Fibroblast of skin of abdomen (primary cell): Measurements from ENCODE around the gene NR1H4. TPM values are rescaled to one million over a fixed set of nuclear protein-coding genes. Genes with fewer than 3 reads are reported as not detected.
"Not testable (repeated sequence)": the region's sequence is repeated elsewhere in the genome, so short reads cannot be mapped to it uniquely, and the experiment has no call there.

Experiments
- DNase-seq: peaks from one replicate; pipeline ENCODE4 v3.0.0-alpha.2; 2013
- polyA plus RNA-seq, 2 experiments: library from polyadenylated mRNA; unstranded; fragments of 120-200 nt; gene quantifications; one replicate each; pipeline ENCODE4 v1.2.1, GENCODE V29; 2013; ENCODE audit not compliant: insufficient read length in 2 of 2

The NR1H4 gene
- polyA plus RNA-seq (2013, experiment 1 of 2; ENCODE audit: insufficient read length) = not detected
- polyA plus RNA-seq (2013, experiment 2 of 2; ENCODE audit: insufficient read length) = not detected

DNA sequence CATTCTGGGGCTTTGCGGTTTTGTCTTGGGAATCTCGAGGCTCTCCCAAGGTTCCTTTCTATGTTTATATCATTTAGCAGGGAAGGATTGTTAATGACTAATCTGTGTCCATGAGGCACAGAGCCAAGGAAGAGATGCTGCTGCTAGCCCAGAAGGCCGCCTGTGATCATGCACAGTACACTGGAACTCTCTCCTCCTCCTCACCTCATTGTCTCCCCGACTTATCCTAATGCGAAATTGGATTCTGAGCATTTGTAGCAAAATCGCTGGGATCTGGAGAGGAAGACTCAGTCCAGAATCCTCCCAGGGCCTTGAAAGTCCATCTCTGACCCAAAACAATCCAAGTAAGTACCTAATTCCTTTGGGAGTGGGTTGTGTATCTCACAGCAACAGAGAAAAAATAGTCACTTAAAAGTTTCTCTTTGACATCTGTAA, at the start of gene NR1H4:
NR1H4 (plus strand) TSS at position 151 of the 435 bp plus-strand sequence. CDS start 19,458 bp downstream, outside the sequence.
- DNase-seq = peak; percentile 13

DNA sequence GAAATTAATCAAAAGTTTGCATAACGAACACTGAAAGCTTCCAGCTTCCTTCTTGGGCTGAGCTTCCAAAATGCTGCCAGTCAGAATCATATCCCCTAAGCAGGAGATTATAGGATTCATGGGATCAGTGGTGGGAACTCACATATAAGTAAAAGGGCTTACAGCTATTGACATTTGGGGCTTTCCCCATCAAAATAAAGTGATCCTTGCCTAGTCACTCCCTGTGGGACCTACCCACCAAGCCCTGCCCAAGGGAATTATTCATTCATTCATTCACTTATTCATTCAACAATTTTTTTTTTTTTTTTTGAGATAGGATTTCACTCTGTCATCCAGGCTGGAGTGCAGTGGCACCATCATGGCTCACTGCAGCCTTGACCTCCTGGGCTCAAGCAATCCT, 47.5 kb upstream of the NR1H4 start:
- no peak for DNase-seq

DNA sequence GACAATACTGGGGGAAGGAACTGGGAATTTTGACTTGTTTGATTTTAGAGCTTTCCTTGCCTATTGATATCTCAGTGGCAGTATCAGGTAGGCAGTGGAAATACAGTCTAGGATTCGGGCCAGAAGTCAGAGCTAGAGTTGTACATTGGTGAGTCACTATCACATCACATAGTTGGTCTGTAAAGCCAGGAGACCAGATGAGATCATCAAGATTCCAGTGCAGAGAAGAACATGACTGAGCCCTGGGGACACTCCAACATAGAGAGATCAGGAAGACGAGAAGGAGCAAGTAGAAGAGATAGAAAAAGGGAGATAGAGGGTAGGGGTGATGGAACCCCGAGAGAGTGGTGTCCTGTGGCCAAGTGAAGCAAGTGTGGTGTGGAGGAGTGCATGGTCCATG, 46.6 kb upstream of the NR1H4 start:
- DNase-seq = peak; percentile 21

DNA sequence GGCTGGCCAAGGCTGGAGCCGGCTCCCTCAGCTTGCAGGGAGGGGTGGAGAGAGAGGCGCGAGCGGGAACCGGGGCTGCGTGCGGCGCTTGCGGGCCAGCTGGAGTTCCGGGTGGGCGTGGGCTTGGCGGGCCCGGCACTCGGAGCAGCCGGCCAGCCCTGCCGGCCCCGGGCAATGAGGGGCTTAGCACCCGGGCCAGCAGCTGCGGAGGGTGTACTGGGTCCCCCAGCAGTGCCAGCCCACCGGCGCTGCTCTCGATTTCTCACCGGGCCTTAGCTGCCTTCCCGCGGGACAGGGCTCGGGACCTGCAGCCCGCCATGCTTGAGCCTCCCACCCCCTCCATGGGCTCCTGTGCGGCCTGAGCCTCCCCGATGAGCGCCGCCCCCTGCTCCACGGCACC, 43.4 kb upstream of the NR1H4 start:
- not testable (repeated sequence) for DNase-seq

DNA sequence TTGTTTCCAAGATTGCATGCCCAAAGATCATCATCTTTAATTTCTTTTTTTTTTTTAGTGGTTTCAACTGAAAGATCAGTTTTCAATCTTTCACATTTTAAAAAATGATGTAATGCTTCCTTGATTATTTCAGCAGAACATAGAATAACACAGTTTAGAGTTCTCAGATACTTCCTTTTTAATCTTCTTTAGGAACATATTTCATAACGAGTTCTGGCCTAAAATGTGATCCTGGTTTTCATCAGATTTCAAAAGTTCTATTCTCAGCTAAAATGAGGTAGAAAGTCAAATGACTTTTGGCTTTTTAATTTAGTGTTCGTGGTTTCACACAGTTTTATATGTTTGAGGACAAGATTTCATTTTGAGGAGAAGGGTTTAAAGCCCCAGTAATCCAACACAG, 40.0 kb upstream of the NR1H4 start:
- DNase-seq = no peak

DNA sequence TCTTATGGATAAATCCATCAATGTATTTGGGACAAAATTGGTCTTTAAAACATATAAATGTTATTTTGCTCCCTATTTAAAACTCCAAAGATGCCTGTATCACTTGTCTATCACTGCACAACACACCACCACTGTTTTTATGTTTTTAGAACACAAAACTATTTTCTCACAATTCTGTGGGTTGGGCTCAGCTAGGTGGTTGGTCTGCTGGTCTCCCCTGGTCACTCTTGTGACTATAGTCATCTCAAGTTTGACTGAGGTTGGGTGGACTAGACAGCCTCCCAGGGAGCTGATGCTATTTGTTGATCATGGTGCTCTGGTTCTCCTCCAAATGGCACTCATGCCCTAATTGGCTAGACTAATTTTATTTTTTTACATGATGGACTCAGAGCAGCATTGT, 39.5 kb upstream of the NR1H4 start:
- no peak for DNase-seq

DNA sequence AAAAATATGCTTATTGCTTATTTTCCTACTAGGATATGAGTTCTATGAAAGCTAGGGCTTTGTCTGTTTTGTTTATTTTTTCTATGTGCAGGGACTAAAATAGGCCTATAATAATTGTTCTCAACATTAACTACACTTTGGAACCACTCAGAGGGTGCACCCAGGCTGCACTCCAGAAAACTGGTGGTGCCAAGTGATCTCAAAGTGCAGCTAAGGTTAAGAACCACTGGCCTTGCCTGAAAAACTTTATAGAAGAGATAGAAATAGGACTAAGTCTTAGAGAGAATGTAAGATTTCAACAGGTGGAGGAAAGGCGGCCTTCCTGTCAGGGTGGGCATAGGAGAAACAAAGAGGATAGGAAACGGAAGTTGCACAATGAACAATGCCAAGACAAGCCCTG, 37.7 kb upstream of the NR1H4 start:
- no peak for DNase-seq

DNA sequence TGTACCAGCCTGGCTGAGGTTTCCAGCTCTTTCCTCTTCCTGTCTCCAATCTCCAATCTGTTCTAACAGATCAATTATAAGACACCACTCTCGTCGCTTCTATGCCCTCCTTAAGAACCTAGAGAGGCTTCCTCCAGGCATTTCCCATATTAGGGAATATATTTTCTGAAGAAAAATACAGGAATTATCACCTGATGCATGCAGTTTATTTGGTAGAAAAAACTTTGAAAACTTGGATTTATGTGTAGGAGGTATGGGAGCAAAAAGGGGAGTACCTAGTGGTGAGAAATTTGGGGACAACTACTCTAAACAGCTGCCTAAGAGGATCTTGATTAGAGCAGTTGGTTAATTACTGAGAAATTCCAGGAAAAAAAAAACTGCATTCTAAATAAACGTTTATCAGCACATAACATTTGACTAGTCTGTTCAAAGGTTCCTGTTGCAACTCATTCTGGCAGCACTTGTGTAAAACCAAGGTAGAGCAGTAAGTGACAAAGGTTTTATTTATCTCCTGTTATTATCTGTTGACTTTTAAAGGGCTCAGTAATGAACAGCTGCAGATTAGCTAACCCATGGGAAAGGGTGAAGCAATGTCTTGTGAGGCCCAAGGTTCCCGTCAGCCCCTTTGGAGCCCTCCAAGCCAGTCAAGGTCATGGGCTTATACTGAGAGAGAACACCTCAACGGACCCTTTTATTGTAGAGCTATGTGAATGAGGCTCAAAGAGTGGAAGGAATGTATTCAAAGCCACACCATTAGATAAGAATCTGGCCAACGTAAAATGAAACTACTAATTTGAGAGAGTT, 36.4 kb upstream of the NR1H4 start:
- no peak for DNase-seq

DNA sequence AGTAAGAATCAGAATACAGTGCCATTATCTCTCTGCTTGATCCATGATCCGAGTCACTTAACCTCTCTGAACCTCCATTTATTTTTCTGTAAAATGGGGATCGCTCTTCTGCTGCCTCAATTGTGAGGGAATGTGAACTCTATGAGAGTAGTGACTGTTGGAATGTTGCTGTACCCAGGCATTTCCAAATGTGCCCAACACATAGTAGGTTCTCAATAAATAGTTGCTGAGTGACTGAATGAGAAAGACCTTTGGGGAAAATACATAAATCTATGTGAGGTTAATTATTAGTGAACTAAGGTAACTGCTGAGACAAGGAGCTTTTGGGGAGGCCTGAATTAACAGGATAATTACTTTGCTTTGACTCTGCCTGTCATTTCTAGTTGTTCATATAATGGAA, 33.9 kb upstream of the NR1H4 start:
- no peak for DNase-seq

DNA sequence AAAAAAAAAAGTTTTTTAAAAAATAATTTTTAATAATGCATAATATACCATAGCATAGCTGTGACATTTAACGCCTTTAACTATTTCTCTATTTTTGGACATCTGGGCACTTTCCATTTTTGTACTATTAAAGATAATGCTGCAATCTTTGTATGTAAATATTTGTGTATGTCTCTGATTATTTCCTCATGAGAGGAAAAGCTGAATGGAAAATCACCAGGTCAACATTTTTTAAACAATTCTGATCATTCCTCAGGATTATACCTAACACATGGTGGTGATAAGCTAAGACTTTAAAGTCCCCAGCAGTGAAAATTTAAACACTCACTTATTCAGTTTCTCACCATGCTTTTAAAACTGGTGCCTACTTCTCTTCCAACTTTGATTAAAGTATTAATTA, 31.3 kb upstream of the NR1H4 start:
- no peak for DNase-seq

DNA sequence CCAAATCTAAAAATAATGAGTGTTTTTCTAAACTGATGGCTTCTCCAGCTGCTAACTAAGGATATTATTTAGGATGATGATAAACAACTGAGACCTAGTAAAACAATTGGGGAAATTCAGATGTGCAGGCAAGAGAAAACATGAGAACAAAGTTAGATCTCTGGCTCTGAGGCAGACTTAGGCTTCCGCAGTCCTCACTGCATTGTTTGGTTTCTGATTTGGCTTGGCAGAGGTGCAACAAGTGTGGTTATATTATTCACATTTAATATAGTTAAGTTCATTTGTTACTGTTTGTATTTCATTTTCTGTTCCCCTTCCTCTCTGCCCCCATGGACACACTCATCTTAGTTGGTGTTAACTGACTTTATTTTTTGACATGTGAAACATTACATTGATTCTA, 30.2 kb upstream of the NR1H4 start:
- no peak for DNase-seq

DNA sequence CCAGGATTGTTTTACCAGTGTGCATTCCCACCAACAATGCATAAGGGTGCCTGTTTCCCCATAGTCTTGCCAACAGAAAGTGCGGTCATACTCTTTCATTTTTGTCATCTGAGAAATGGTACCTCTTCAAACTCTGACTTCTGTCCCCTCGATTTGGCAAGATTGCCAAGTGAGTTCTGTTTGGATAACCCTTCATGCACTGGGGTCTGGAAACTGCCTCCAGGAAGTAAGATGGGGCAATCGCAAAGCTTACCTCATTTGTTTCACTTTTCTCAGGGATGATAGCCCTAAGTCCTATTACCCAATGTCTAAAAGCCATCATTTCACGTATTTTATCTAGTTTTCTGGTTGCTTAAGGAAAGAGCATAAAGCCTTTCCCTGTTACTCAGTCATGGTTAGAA, 28.6 kb upstream of the NR1H4 start:
- no peak for DNase-seq

DNA sequence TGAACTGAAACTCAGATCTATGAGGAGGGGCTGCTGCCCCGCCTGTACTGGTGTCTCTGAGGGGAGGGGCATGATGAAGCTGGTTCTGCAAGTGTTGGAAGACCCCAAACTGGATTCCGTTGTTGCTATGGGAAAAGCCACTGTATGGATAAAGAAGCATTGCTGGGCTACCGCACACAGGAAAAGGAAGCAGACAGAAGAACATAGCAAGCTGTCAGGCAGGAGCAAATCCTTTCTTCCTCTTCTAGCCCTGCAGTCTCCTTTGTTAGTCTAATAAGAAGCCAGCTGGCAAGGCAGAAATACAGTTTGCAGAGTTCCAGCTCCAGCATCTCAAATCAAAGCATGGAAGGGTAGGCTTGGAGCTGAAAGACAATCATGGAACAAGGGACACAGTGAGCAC, 26.3 kb upstream of the NR1H4 start:
- no peak for DNase-seq

DNA sequence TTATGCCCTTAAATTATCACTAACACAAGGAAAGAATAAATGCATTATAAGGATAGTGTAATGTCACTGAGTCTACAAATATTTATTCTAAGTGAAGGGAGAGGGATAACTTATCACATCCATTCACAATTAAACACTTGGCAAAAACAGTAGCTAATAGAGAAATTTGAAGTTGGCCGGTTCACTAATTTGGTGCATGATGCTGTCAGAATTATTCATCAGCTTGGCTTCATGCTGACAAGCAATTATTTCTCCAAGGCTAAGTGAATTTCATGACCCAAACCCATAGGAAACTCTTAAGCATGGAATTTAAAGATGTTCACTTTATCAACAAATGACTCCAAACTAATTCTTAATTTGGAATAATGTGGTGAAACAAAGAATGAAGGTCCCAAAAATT, 25.0 kb upstream of the NR1H4 start:
- no peak for DNase-seq

DNA sequence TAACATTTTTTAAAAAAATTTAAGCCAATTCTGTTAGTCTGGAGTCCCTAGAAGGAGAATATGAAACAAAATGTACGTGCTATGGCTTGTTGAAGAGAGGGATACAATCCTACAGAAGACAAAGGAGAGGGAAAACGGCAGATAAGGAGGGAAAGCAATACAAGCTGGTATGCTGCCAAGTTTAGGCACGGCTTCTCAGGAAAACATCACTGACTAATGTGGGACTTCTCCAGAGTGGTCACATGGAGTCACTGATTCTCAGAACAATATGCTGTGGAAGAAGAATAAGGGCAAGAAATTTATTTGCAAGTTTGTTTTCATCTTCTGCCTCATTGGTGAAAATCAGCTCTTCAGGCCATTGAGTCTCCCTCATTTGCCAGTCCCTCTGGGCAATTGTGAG, 22.9 kb upstream of the NR1H4 start:
- DNase-seq = no peak

DNA sequence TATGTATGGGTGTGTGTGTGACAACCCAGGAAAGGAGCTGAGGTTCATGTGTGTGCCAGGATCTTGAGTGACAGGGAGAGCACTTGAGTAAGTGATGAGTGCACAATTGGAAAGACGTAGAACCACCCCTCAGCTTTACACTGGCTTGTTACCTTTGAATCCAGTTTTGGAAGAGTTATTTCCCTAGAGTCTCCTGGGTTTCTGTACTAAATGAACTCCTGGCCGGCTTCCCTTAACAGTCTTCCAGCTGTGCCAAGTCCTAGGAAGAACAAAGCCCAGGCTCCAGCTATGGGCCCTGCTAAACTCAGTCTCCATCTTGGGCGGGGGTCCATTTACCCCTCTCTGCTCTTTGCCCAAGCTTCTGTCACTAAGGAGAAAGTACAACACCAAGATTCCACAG, 19.7 kb upstream of the NR1H4 start:
- no peak for DNase-seq

DNA sequence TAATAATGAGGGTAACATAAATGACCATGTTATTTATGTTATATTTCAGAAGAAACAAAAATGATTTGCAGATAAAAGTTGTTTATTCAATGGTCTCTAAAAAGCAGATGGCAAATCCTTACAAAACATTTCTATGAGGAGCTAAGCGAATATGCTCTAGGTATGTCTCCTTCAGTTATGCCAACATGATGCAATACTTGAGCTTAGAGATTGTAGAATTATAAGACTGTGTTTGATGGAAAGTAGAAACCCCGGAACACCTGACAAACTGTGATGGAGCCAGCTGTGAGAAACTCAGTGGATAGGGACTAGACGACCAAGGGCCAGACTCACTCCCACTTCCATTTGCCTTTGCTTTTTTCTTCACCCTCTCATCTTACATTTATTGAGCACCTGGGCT, 17.8 kb upstream of the NR1H4 start:
- no peak for DNase-seq

DNA sequence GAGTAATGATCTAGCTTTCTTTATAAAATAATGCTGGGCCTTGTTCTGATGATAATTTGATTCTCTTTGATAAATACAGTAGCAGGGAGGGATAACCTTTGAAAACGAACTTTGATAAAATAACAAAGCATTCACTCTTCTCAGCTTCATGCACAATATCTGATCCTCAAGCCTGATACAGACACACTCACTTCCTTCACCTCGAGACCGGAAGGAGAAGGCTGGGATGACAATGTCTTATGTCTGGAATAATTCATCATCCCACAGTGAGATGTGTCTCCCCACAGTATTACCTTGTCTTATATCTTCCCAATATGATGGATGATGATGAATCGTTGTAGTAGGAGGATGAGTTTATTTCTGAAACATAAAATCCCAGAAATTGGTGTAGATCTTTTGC, 15.5 kb upstream of the NR1H4 start:
- DNase-seq = no peak

DNA sequence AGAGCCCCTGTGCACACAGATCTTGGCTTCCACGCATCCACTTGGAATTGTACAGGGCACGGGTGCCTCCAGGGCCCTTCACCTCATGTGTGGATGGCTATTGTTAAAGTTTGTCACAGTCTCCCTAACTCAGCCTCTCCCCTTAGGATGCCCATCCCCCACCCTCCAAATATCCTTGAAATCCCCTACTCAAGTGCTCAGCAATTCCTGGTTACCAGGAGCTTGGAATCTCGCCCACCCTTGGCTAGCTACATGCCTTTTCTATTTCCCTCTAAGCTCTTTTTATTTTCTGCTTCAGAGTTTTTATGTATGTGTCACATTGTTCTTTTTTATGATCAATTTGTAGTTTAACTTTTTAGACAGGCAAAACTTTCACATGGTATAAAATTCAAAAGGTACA, 13.0 kb upstream of the NR1H4 start:
- no peak for DNase-seq

DNA sequence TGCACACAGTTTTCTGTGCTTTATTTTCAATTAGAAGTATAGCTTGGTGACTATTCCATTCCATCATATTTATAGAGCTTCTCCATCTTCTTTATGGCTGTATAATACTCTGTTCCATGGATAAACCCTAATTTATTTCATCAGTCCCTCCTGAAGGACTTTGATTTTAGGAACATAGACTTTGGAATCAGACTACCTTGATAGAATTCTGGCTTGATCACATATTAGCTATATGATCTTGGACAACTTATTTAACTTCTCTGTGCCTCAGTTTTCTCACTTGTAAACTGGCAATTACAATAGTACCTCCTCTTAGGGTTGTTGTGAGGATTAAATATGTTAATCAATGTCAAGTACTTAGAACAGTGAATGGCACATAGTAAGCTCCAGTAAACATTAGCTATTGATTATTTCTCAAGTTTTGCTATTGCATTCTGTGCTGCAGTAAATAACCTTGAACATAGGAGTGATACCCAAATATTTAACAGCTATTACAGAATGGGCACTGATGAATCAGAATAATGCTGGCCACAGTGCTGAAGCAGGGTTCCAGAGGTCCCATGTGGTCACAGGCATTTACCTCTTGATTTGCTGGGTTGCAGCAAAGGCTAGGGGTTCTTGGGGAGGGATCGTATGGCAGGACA, 12.2 kb upstream of the NR1H4 start:
- no peak for DNase-seq

DNA sequence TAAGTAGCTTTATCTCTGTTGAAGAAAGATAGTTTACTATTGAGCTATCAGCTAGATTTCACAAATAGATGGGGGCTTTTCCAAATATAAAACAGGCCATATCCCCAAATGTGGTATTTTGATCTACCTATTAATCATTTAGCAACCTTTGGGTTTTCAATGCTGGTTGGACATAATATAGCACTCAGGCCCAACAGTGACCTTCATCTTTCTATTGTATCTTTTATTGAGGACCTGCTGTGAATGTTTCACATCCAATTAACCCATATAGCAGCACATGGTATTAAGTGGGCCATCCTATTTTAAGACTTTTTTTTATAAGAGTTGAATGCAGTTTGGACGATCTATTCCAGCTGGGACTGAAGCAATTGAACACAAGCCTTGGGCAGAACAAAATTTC, 10.0 kb upstream of the NR1H4 start:
- DNase-seq = no peak

DNA sequence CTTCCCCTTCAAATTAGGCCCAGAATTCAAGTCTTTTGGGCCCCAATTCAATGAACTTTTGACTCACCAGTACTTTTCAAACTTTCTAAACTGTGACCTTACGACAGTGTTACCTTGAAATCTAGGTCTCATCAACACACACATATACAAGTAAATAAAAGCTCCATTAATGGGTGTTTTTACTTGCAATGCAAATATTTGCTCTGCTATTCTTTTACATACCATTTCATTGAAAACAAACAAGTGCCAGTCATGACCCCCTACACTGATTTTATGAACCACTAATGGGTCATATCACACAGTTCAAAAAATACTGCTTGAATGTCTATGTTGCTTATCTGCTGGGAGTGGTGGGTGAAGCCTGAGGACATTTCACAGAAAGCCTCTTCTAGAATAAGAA, 9.1 kb upstream of the NR1H4 start:
- no peak for DNase-seq

DNA sequence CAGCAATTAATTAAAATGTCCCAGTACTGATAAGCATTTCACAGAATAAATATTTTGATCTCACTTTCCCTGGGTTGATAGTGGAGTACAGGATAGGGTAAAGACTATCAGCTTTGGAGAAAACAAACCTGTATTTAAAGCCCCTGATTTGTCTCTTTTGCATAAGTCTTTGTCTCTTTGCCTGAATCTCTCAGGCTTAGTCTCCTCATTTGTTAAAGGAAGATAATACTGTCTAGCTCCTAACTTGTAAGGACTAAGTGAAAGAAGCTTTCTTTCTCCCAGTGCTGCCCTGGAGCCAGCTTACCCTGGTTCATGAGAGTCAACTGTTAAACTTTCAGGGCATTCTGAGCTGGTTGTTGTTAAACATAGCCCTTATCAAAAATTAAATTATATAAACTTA, 5.5 kb upstream of the NR1H4 start:
- no peak for DNase-seq

DNA sequence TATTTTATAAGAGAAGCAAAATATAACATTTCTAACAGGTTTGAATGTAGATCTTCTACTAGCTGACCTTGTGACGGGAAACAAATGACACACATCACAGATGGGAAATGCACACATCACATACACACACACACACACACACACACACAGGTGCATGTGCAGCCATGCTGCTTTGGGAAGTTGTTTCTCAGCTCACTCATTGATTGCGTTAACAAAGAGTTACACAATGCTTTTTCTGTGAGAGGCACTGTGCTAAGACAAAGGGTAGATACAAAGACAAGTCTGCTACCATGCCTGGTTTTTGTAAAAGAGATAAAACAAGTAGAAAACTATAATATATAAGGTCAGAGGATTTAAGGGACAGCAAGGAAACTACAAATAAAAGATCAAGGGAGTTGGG, 1.3 kb upstream of the NR1H4 start:
- no peak for DNase-seq
